Measurements from ENCODE around the gene CD8B2. TPM values are rescaled to one million over a fixed set of nuclear protein-coding genes. Genes with fewer than 3 reads are reported as not detected.

The CD8B2 gene
- total RNA-seq, 1 experiment from 2014 or later = not detected

GRCh38 chr2:106547164-106547903, 60.2 kb downstream of the CD8B2 start:
- Mint-ChIP-seq H3K36me3 (ENCODE audit: insufficient read depth in 1 of 3, low read depth in 3 of 3) (no peaks in the 10 kb centered on the region), H3K4me1 (no peaks in the 10 kb centered on the region), H3K27ac (no peak overlapping the region; a peak in 1 of 7 replicates), H3K9me3 (no peaks in the 10 kb centered on the region; a peak in 1 of 5 replicates), H3K27me3 (ENCODE audit: low read depth) (peaks cover 8% of the 10 kb centered on the region), H3K4me3 (no peak overlapping the region)
- no peak overlapping the region for H2BK20ac ChIP-seq (ENCODE audit: low read depth, low read length, poor library complexity, severe bottlenecking)
- no peak overlapping the region for H2AFZ ChIP-seq (ENCODE audit: low read length)
- H3K23ac ChIP-seq (ENCODE audit: insufficient read length, low read depth, low read length) = no peak overlapping the region
- H4K8ac ChIP-seq (replicated peaks; ENCODE audit: insufficient read length, low read depth, low read length) = no peak overlapping the region
- no peak overlapping the region for H2AK5ac ChIP-seq (ENCODE audit: insufficient read length, low read length)
- no peak overlapping the region for H3K18ac ChIP-seq (ENCODE audit: insufficient read length, low read depth, low read length)
- no peaks in the 10 kb centered on the region for H3K27me3 ChIP-seq (ENCODE audit: insufficient read depth, low read length)
- H3K79me1 ChIP-seq (ENCODE audit: insufficient read depth, low read depth, low read length, poor library complexity, severe bottlenecking) = no peaks in the 10 kb centered on the region
- H3K27ac ChIP-seq (ENCODE audit: insufficient read length, low read depth, low read length) = no peak overlapping the region
- H3K14ac ChIP-seq (ENCODE audit: insufficient read depth, low read length) = no peak overlapping the region
- no peaks in the 10 kb centered on the region for H3K23me2 ChIP-seq (ENCODE audit: insufficient read length, low read depth, low read length, poor library complexity, severe bottlenecking)
- H3K56ac ChIP-seq (ENCODE audit: insufficient read length, low read depth, low read length) = no peak overlapping the region
- no peaks in the 10 kb centered on the region for H3K4me1 ChIP-seq (ENCODE audit: insufficient read depth, low read length)
- no peak overlapping the region for H3K4ac ChIP-seq (ENCODE audit: low read depth, low read length)
- no peak overlapping the region for H2BK5ac ChIP-seq (ENCODE audit: insufficient read length, low read length)
- no peaks in the 10 kb centered on the region for H4K20me1 ChIP-seq (ENCODE audit: control insufficient read depth, insufficient read depth, insufficient read length)
- H4K5ac ChIP-seq (ENCODE audit: insufficient read length, low read depth, low read length) = no peak overlapping the region
- no peak overlapping the region for H3T11ph ChIP-seq (ENCODE audit: low read length)
- no peak overlapping the region for H3K4me2 ChIP-seq (ENCODE audit: insufficient read depth, insufficient read length, low read length)
- H2BK120ac ChIP-seq (ENCODE audit: low read depth, low read length, poor library complexity, severe bottlenecking) = no peak overlapping the region
- H3K79me2 ChIP-seq (ENCODE audit: insufficient read depth, low read length) = no peaks in the 10 kb centered on the region
- WGBS (ENCODE audit: extremely low coverage, insufficient read length, low lambda C conversion rate) = no CpG with 5 or more reads among the region's 14 CpGs
- H2BK12ac ChIP-seq (ENCODE audit: insufficient read length, low read depth, low read length) = no peak overlapping the region
- no peak overlapping the region for H4K91ac ChIP-seq (ENCODE audit: insufficient read length, low read depth, low read length)
- H2BK15ac ChIP-seq (ENCODE audit: low read depth, low read length) = no peak overlapping the region
- no peak overlapping the region for H3K9ac ChIP-seq (ENCODE audit: extremely low read depth, insufficient read length, low read length)
- TF ChIP-seq CTCF (conservative IDR thresholded peaks at IDR 0.05) = no peak
- no peaks in the 10 kb centered on the region for H3K9me3 ChIP-seq (ENCODE audit: control insufficient read depth, low read depth, low read length)
- no peak for DNase-seq
